Omental fat pad (tissue), 4 donors: ENCODE data around the gene PDZD7. TPM values are rescaled to one million over a fixed set of nuclear protein-coding genes. Genes with fewer than 3 reads are reported as not detected.

ENCODE experiments used
- ATAC-seq: fragments of 150-250 bp; one replicate; pipeline ENCODE4 v1.9.1; 2016; ENCODE audit warnings: mild to moderate bottlenecking, moderate library complexity; ENCODE audit not compliant: low FRiP score
- DNase-seq: peaks from one replicate; pipeline ENCODE4 v3.0.0-alpha.2; 2019; ENCODE audit warnings: low spot score
- CTCF ChIP-seq, 3 donors: fragments of 450-650 bp; IDR thresholded peaks; one replicate each; pipeline ENCODE4 v1.5.1; 2016 to 2017; ENCODE audit warnings: antibody characterized with exemption in 3 of 3, mild to moderate bottlenecking in 3 of 3, moderate library complexity in 2 of 3
- total RNA-seq, 4 donors: library from RNA; depleted of rRNA; stranded (reverse); fragments of >200 nt; gene quantifications; one replicate each; pipeline ENCODE4 v1.1.0, GENCODE V29; 2016

Gene PDZD7
- total RNA-seq, 4 donors from 2014 or later, result 0.12 to 3.3 (median 0.30) TPM

DNA sequence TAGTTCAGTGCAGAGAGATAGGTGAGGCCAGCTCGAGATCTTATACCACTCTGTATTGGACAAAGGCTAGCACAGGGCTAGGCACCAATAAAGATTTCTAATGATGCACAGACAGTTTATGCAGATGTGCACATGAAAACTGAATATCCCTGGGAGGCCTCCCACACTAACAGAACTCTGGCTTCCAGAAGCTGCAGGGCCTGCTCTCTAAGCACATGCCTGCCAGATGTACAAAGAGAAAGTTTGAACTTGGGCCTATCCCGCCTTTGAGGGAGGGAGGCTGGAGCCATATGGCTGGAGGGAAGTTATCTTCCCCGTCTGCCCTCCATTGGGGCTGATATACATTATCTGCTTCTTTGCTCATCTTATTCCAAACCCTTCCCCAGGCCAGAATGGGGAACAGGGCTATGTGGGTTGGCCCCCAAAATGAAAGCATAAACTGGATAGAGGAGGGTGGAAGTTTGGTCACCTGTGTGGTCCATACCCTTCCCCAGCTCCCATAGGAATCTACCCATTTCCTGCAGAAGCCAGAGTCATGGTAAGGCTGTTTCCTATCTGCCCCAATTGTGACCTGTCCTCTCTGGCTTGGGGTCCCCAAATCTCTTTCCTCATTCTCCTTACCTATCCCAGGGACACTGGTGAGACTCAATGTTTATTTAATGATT lies 34.7 kb upstream of the PDZD7 start:
- DNase-seq, result no peak
- ATAC-seq, result no peak
- no peak for TF ChIP-seq CTCF (IDR thresholded peaks at IDR 0.05)

DNA sequence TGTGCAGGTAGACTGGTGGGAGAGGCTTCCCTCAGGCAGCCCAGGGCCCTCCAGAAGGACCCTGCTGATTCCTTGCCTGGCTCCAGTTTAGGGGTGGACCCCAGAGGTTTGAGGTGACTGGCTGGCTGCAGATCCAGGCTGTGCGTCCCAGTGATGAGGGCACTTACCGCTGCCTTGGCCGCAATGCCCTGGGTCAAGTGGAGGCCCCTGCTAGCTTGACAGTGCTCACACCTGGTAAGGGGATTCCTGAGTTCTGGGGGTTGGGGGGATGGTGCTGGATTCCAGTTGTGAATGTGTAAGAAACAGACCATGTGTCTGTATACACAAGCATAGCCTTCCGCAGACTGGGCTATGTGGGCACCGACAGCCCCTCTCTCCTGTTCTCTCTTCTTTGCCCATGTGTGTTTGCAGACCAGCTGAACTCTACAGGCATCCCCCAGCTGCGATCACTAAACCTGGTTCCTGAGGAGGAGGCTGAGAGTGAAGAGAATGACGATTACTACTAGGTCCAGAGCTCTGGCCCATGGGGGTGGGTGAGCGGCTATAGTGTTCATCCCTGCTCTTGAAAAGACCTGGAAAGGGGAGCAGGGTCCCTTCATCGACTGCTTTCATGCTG lies 33.6 kb upstream of the PDZD7 start:
- TF ChIP-seq CTCF (IDR thresholded peaks at IDR 0.05), result no peak
- DNase-seq (no peak), ATAC-seq (no peak)

GRCh38 chr10:101063548-101064414 lies 32.9 kb upstream of the PDZD7 start:
- TF ChIP-seq CTCF (IDR thresholded peaks at IDR 0.05), result no peak
- ATAC-seq, result no peak

DNA sequence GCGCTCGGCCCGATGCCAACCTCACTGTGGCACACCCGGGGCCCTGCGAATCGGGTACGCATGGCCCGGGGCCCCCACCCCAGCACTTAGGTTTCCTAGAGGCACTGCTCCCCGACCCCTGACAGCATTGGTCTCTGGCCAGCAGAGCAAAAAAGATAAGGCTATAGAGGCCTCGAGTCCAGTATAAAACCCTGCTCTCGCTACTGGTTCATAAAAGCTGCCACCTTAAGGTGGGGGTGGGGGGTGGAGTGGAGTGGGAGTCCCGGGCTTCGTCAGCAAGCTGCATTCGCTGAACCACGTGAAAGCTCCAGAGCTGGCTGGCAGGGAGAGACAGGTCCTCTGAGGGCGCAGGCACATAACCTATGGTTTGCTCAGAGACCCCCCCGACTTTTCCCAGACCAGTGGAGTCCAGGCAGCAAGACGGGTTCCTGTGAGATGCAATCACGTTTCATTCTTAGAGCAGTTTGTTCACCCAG lies 32.2 kb upstream of the PDZD7 start:
- no peak for TF ChIP-seq CTCF (IDR thresholded peaks at IDR 0.05)
- ATAC-seq, result no peak

More at GRCh38 chr10:101063548-101064414, 32.9 kb upstream of the PDZD7 start:
- no peak for DNase-seq

DNA sequence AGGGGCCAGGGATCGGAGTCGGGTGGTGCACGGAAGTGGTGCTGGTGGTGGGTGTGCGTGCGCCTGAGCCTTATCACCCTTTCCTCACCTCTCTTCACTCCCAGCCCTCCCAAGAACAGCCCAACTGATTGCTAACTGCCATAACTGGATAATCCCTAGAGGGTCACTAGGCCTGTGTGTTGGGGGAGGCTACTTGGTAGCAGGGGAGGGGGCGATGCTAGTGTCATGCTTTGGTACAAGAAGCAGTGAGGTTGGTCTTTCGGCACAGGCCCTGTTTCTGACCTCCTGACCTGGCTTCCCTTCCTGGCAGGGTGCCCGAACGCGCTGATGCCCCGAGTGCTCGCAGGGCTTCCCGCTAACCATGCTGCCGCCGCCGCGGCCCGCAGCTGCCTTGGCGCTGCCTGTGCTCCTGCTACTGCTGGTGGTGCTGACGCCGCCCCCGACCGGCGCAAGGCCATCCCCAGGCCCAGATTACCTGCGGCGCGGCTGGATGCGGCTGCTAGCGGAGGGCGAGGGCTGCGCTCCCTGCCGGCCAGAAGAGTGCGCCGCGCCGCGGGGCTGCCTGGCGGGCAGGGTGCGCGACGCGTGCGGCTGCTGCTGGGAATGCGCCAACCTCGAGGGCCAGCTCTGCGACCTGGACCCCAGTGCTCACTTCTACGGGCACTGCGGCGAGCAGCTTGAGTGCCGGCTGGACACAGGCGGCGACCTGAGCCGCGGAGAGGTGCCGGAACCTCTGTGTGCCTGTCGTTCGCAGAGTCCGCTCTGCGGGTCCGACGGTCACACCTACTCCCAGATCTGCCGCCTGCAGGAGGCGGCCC lies 31.5 kb upstream of the PDZD7 start:
- DNase-seq (no peak), ATAC-seq (no peak)
- no peak for TF ChIP-seq CTCF (IDR thresholded peaks at IDR 0.05)

More for the DNA sequence above, 32.2 kb upstream of the PDZD7 start:
- no peak for DNase-seq

DNA sequence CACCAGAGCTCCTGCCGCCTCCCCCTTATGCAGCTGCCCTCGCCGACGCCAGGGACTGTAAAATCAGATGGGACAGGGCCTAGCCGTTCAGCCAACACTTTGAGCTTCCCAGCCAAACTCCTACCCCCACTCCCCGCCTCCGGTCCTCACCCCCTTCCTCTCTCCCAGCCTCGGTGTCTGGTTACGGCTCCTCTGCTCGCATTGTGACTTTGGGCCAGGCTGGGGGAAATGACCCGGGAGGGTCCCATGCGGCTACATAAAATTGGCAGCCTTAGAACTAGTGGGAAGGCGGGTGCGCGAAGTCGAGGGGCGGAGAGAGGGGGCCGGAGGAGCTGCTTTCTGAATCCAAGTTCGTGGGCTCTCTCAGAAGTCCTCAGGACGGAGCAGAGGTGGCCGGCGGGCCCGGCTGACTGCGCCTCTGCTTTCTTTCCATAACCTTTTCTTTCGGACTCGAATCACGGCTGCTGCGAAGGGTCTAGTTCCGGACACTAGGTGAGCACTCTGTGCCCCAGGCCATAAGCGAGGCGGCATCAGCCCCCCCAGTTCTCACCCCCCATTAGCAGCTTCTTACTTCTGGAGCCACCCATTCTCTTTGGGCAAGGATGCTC lies 30.8 kb upstream of the PDZD7 start, which contains the start of gene KAZALD1:
Gene KAZALD1, plus strand, starts transcription at position 366 of the 608 bp plus-strand sequence. CDS start 604 bp downstream, outside the sequence.
- DNase-seq, result no peak
- TF ChIP-seq CTCF (IDR thresholded peaks at IDR 0.05), result no peak
- no peak for ATAC-seq
